ENCODE measurements around the gene IL10.

DNA sequence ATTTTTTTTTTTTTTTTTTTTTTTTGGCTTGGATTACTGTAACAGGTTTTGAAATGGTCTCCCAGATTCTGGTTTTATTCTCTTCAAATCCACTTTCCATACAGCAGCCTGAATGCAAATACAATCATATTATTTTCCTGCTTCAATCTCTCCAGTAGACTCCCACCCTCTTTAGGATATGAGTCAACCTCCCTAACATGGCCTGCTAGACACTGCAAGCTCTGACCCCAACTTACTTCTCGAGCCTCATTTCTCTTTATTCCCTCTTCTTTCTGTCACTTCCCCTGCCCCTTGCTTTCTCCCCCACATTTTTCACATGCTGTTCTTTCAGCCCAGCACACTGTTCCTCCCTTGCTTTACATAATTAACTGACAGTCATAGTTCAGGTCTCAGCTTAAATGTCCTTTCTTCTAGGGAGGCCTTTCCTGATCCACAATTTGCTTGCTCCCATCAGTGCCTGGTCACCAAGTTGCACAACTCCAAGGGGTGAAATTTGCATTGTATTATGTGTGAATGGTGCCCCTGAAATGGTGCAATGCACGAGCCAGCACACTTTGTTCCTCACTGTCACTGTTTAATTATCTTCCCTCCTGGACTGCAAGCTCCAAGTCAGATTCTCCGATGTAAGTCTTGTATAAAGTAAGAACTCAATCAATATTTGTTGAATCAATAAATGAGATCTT lies 23.8 kb downstream of the IL10 start:
- TF ChIP-seq, protein P1, sequence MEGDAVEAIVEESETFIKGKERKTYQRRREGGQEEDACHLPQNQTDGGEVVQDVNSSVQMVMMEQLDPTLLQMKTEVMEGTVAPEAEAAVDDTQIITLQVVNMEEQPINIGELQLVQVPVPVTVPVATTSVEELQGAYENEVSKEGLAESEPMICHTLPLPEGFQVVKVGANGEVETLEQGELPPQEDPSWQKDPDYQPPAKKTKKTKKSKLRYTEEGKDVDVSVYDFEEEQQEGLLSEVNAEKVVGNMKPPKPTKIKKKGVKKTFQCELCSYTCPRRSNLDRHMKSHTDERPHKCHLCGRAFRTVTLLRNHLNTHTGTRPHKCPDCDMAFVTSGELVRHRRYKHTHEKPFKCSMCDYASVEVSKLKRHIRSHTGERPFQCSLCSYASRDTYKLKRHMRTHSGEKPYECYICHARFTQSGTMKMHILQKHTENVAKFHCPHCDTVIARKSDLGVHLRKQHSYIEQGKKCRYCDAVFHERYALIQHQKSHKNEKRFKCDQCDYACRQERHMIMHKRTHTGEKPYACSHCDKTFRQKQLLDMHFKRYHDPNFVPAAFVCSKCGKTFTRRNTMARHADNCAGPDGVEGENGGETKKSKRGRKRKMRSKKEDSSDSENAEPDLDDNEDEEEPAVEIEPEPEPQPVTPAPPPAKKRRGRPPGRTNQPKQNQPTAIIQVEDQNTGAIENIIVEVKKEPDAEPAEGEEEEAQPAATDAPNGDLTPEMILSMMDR (optimal IDR thresholded peaks at IDR 0.05 in 1 of 3, IDR thresholded peaks at IDR 0.05 in 1 of 3, conservative IDR thresholded peaks at IDR 0.05 in 1 of 3; ENCODE audit: extremely low read depth in 1 of 3, insufficient read depth in 2 of 3, low read length in 3 of 3): no peak
- TF ChIP-seq EZH2 (IDR thresholded peaks at IDR 0.05; ENCODE audit: low read length): no peak

Measured in keratinocyte (primary cell).